HG03139 (cell line): Measurements from ENCODE around the gene ZFHX3.
A peak's percentile ranks its signal among the peaks of the same experiment; 100 is the strongest.
"Not testable (repeated sequence)": the region's sequence is repeated elsewhere in the genome, so short reads cannot be mapped to it uniquely, and the experiment has no call there.

Source experiments
- ATAC-seq: cut with Tn5 transposase; IDR thresholded peaks from one replicate; pipeline ENCODE4 v1.9.1; 2021; ENCODE audit not compliant: unreplicated experiment

Gene ZFHX3

DNA sequence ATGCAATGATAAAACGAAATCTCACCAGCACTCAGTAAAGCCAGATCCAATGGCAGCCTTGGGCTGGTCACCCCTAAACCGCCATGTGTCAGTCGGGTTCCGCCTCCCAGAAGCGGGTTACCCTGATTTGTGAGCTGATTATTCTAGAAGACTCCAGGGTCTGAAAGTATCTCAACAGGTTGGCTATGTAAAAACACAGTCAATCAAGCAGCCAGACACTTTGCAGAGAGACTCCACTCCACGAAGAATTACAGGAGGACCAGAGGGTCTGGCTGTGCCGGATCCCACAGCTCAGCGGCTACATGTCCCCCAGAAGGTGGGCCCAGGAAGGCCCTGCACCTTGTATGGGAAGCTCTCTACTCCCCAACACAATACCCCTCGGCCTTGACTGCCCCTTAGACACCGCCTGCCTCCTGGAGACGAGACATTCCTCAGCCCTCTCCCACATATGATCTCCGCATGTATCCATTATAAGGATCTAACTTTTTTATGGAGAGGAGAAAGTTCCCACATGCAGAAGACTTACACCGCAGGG lies 23.3 kb downstream of the ZFHX3 start:
- ATAC-seq: no peak

- ATAC-seq: no peak
Measured at GRCh38 chr16:73023752-73024570, 24.0 kb downstream of the ZFHX3 start.

DNA sequence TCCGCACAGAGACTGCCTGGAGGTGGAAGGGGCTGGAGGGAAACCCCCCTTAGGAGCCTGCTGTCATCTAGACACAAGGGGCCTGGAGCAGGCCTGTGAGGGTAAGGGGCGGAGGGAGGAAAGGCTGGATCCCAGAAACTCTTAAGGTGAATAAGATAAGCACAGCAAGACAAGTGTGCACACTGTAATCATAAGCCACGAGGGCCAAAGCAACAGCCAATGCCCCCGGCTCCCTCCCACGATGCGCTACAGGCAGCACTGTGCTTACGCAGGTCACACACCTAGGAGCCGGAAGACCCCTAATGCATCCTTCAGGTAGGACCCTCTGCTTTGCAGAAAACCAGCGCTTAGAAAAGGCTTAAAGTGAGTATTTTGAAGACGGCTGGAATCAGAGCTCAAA lies 24.6 kb downstream of the ZFHX3 start:
- ATAC-seq: no peak

DNA sequence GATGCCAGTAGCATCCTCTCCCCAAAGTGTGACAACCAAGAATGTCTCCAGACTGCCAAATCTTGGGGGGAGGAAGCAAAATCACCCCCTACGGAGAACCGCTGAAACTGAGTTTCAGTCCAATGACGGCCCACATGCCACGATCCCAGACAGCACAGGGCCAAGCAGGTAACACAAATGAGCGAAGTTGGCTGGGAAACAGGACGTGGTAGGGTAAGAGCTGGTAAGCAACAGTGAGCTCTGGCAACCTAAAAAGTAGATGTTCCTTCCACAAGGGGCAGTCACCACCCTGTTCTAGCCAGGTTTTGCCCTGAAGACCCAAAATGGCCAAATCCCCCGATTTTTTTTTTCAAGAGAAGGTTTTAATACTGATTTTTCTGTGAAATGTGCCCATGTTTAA lies 25.4 kb downstream of the ZFHX3 start:
- ATAC-seq: no peak

- ATAC-seq: no peak
Measured at GRCh38 chr16:73021866-73022495, 25.9 kb downstream of the ZFHX3 start.

DNA sequence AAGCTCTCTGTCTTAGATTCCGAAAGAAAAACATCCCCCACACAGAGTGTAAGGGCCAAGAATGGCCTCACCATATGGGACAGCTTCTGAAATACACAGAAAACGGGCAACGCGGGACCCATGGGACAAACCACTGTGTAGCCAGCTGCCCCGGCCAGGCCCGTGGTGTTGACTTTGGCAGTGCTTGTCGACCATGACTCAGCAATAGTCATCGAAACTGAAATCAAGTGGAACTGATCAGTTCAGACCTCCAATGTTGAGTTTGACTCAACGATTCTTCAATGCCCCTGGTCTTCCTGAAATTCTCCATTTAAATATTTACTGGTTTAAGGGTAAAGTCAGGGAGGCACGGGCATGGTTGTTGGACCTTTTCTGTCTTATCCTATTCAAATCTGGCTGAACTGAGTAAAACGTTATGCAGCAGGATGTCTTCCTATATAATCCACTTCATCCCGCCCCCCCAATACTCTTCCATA lies 27.5 kb downstream of the ZFHX3 start:
- ATAC-seq: no peak

DNA sequence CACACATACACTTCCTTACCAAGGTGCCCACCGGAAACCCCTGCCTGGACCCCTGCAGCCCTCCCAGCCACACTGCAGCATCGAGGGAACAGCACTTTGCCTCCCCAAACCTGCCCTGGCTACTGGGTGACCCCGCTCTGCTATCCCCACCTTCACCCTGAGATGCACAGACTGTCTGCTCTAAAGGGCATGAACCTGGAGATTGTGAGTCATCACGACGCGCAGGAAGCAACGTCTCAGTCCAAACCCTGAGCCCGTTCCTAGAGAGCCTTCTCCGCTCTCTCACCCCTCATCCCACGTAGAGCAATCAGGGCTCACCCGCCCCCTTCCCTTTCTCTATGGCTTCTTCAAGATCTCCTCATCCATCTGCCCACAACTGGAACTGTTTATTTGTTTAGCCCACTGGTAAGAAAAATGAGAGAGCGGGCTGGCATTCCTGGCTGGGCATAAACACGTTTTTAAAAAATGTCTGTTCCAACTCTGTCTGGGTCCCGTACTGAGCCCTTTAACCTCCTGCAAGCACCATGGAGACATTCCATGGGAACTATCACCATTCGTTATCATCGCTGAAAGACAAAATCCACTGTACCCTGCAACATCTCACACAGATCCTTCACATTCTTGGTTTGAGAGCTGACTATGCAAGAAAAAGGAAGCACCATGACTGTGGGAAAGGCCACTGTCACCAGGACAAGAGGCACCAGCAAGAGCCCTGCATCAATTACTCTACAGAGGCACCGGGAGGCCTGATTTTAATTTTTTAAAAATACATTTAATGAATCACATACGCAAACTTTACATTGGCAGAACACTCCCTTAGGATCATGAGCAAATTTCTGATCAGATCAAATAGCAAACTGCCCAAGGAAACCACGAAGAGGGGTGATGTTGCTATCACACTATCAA lies 28.2 kb downstream of the ZFHX3 start:
- ATAC-seq: no peak

DNA sequence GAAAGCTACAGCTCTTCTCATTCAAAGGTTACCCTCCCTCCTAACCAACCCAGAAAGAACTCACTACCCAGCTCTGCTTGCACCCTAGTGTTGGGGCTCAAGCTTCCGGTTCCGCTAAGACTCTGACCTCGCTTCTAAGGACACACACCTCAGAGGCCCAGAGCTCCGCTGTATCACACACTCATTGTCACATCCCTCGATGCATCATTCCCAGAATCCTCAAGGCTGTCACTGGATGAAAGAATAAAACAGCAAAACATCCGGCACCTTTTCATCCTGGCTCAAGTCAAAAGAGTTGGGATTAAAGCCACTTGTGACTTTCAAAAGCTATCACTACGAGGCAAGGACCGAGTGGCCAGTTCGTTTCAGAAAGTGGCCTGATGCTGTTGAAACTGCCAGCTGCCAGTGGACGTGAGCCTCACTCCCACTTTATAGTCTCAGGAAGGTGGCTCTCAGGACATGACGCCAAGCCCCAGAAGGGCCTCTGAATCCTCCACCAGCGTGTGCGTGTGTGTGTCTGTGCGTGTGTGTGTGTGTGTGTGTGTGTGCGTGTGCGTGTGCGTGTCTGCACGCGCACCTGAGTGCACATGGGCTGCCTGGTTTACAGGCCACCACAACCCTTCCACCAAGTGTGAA lies 29.0 kb downstream of the ZFHX3 start:
- ATAC-seq: no peak

DNA sequence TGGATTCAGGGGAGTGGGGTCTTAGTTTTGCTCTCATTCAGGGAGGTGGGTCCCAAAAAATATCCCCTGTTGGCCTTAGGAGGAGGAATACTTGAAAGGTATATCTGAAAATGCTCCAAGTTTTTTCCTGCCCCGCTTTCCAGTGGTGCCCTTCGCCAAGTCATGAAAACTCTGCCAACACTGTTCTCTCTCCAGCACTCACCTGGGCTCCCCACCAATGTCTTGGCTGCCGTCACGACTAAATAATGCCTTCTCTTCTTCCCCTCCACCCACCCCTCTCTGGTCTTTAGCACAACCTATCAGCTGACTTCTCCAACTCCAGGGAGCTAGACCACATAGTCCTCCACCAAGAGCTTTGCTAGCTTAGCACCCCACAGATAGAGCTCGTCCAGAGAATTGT lies 30.6 kb downstream of the ZFHX3 start:
- ATAC-seq: no peak

- ATAC-seq: no peak
Measured at GRCh38 chr16:73016488-73016830, 31.5 kb downstream of the ZFHX3 start.

DNA sequence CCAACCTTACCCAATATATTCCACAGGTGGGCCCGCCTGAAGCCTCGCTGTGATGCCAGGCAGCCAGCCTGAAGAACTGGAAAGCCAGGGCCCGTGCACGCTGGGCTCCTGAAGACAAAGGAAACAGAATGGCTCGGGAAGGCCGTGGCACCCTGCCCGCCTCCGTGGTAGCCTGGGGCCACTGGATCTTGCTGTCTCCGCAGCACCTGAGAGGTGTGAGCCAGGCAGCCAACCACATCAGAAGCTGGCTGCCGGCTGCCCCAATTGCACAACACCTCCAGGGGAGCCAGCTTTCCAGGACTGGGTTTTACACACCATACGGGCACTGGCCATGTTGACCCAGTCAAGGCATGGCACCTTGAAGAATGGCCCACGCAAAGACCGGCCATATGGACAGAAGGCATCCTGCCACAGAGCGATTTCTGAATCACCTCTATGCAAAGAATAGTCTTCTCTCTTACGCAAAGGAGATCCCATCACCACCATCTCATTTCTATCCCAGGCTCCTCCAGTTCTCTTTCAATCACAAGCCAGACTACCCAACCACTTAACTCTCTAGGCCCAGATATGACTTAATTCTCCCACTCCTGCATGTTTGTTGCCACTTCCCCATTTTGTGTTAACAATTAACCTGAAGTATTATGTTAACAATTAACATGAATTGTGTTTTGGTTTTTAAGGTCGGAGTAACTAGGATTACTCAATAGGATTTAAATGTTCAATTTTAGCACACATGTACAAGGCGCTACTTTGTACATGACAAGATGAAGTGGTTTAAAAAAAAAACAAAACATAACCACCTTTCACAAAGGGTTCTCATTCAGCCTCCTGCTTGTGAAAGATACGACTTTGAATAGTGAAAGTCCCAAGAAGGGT lies 32.1 kb downstream of the ZFHX3 start:
- peak; percentile 76 for ATAC-seq

- no peak for ATAC-seq
Measured at GRCh38 chr16:73014768-73015167, 33.2 kb downstream of the ZFHX3 start.

DNA sequence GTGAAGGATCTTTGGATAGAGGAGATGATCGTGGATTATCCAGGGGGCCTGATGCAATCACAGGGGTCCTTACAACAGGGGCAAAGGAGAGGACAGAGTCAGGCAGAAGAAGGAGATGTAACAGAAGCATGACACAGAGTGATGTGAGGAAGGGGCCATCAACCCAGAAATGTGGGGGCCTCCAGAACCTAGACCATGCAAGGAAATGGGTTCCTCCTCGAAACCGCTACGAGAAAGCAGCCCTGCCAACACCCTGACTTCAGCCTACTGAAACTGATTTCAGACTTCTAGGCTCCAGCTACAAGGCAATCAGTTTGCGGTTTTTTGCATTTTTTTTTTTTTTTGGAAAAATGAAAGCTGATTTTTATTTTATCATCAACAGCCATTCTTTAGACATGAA lies 34.0 kb downstream of the ZFHX3 start:
- no peak for ATAC-seq

- no peak for ATAC-seq
Measured at GRCh38 chr16:73012341-73012740, 35.6 kb downstream of the ZFHX3 start.

DNA sequence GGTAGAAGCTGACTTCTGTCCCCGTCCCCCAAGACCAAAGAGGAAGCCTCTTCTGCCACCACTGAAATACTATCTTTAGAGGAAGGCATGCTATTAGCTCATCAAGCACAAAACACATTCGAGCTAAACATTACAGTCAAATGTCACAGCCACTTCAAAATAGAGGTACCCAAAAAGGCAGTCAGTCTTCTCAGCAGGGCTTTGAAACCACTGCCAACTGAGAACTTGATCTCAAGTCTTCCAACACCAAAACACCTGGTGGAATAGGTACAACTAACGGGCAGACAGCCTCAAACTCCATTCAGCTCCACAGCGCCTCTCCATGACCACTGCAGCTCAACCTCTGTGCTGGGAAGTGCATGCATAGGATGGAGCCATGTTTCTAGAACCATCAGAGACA lies 36.0 kb downstream of the ZFHX3 start:
- ATAC-seq: no peak

GRCh38 chr16:73010150-73010676 lies 37.7 kb downstream of the ZFHX3 start:
- no peak for ATAC-seq

DNA sequence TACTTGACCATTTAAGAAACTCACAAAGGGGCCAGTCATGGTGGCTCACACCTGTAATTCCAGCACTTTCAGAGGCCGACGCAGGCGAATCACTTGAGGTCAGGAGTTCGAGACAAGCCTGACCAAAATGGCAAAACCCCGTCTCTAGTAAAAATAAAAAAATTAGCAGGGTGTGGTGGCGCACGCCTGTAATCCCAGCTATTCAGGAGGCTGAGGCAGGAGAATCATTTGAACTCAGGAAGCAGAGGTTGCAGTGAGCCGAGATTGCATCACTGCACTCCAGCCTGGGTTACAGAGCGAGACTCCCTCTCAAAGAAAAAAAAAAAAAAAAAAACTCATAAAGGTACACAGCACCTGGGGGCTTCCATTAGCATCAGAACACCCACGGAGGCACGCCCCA lies 38.2 kb downstream of the ZFHX3 start:
- ATAC-seq: not testable (repeated sequence)

DNA sequence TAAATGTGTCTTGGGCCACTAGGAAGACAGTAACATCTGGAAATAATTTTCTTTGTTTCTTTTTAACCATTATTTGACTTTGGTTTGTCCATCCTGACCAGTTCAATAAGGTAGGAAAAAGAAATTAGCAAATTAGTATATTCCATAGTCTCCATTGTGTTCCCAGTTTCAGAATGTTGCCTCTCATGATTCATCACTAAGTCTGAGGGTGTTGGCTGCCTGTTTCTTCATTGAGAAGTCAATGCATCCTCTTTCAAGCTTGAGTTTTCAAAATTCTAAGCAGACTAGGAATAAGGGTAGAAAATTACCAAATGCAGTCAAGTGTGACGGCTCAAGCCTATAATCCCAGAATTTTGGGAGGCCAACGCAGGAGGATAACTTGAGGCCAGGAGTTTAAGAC lies 41.9 kb downstream of the ZFHX3 start:
- ATAC-seq: no peak

DNA sequence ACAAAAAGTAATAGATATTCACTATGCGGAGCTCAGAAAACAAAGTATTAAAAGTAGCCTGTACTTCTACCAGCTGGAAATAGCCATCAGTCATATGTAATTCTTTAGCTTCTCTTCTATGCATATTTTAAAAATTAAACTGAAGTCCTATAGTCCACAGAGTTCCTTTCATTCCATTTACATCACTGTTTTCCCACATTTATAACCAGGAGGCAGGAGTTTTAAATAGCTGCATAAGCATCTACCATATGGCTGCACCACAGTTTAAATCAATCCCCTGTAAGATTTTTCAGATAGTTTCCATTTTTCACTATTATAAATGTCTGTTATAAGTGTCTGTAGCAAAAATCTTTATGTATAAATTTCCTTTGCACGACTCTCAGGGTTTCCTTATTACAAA lies 45.1 kb downstream of the ZFHX3 start:
- no peak for ATAC-seq
